HepG2 (cell line): ENCODE measurements around the gene SYCE3. TPM values are rescaled to one million over a fixed set of nuclear protein-coding genes. Genes with fewer than 3 reads are reported as not detected.

ENCODE experiments used
- CTCF ChIP-seq: sonication (generic); formaldehyde crosslinking; IDR thresholded peaks from 2 replicates; pipeline ENCODE4 v1.5.0; 2020; ENCODE audit warnings: mild to moderate bottlenecking, missing genetic modification reagents, moderate library complexity
- FOXJ3 ChIP-seq: sonication (generic); formaldehyde crosslinking; IDR thresholded peaks from 2 replicates; pipeline ENCODE4 v1.4.0; 2020; ENCODE audit warnings: missing genetic modification reagents, mild to moderate bottlenecking, borderline replicate concordance
- HDAC2 ChIP-seq: sonication (generic); formaldehyde crosslinking; IDR thresholded peaks from 2 replicates; pipeline ENCODE4 v1.4.0; 2020; ENCODE audit warnings: missing genetic modification reagents
- HNF1B ChIP-seq: sonication (generic); formaldehyde crosslinking; IDR thresholded peaks from 2 replicates; pipeline ENCODE4 v1.5.1; 2020; ENCODE audit warnings: mild to moderate bottlenecking, moderate library complexity, missing genetic modification reagents
- JARID2 ChIP-seq: sonication (generic); formaldehyde crosslinking; IDR thresholded peaks from 2 replicates; pipeline ENCODE4 v1.8.1; 2023; ENCODE audit warnings: missing genetic modification reagents, inconsistent platforms; ENCODE audit not compliant: insufficient replicate concordance
- MXD1 ChIP-seq: sonication (generic); formaldehyde crosslinking; IDR thresholded peaks from 2 replicates; pipeline ENCODE4 v1.4.0; 2020; ENCODE audit warnings: mild to moderate bottlenecking, missing genetic modification reagents
- POLR2AphosphoS5 ChIP-seq: IDR thresholded peaks from 2 replicates; pipeline ENCODE4 v1.6.1; 2012; ENCODE audit warnings: low read depth, low read length
- SKIL ChIP-seq: sonication (generic); formaldehyde crosslinking; IDR thresholded peaks from 2 replicates; pipeline ENCODE4 v1.8.0; 2022; ENCODE audit warnings: missing genetic modification reagents, mild to moderate bottlenecking, moderate library complexity, borderline replicate concordance
- STAG1 ChIP-seq: sonication (generic); formaldehyde crosslinking; IDR thresholded peaks from 2 replicates; pipeline ENCODE4 v1.4.0; 2020; ENCODE audit warnings: missing genetic modification reagents
- ZBTB44 ChIP-seq: sonication (generic); formaldehyde crosslinking; IDR thresholded peaks from 2 replicates; pipeline ENCODE4 v1.4.0; 2020; ENCODE audit warnings: missing genetic modification reagents
- ZFP82 ChIP-seq: sonication (generic); formaldehyde crosslinking; IDR thresholded peaks from 2 replicates; pipeline ENCODE4 v1.5.1; 2020; ENCODE audit warnings: mild to moderate bottlenecking, missing genetic modification reagents, borderline replicate concordance
- ZNF317 ChIP-seq: sonication (generic); formaldehyde crosslinking; IDR thresholded peaks from 2 replicates; pipeline ENCODE4 v1.5.0; 2020; ENCODE audit warnings: mild to moderate bottlenecking, missing genetic modification reagents
- ZNF335 ChIP-seq: sonication (generic); formaldehyde crosslinking; IDR thresholded peaks from 2 replicates; pipeline ENCODE4 v1.4.0; 2020; ENCODE audit warnings: missing genetic modification reagents
- ZNF556 ChIP-seq: sonication (generic); formaldehyde crosslinking; IDR thresholded peaks from 2 replicates; pipeline ENCODE4 v1.4.0; 2020; ENCODE audit warnings: mild to moderate bottlenecking, missing genetic modification reagents, borderline replicate concordance
- ZNF747 ChIP-seq: sonication (generic); formaldehyde crosslinking; IDR thresholded peaks from 2 replicates; pipeline ENCODE4 v1.8.1; 2023; ENCODE audit warnings: missing genetic modification reagents, mild to moderate bottlenecking, borderline replicate concordance
- ZNF772 ChIP-seq: sonication (generic); formaldehyde crosslinking; IDR thresholded peaks from 2 replicates; pipeline ENCODE4 v1.5.0; 2020; ENCODE audit warnings: mild to moderate bottlenecking, missing genetic modification reagents
- ZNF781 ChIP-seq: sonication (generic); formaldehyde crosslinking; IDR thresholded peaks from 2 replicates; pipeline ENCODE4 v1.5.1; 2020; ENCODE audit warnings: borderline replicate concordance, mild to moderate bottlenecking, missing genetic modification reagents; ENCODE audit errors: not compliant biosample characterization
- polyA plus RNA-seq, 8 experiments: library from polyadenylated mRNA; depleted of rRNA in 3 of 8; stranded (reverse) in 7 of 8; unstranded in 1 of 8; fragments of >200 nt; fragmentation: Illumina TruSeq in 4 of 8; extraction: Trizol in 4 of 8; gene quantifications; 2 replicates each; pipeline versions ENCODE4 v1.2.1 to v1.2.3, GENCODE V29; 2011 to 2016; ENCODE audit warnings: low read depth in 4 of 8, missing spikeins in 1 of 8, mixed read lengths in 1 of 8; ENCODE audit not compliant: insufficient read depth in 1 of 8
- total RNA-seq, 5 experiments: library from RNA; depleted of rRNA; stranded (reverse); fragments of >200 nt; fragmentation: Illumina TruSeq; extraction: Trizol; gene quantifications; 2 replicates each; pipeline ENCODE4 v1.2.3, GENCODE V29; 2016; ENCODE audit warnings: low read depth in 1 of 5

SYCE3 gene
- total and polyA plus RNA-seq, 2 of the 13 experiments (the other 11 are each of a cell fraction or from before 2014, with no cell fraction given), result not detected

- TF ChIP-seq ZNF747 (CRISPR knock-in tag) (0 out of 2 replicates have a peak, but pooled peaks have one; percentile 23), JARID2 (peak; percentile 20), ZNF781 (CRISPR knock-in tag) (no peak), ZBTB44 (CRISPR knock-in tag) (no peak), ZNF335 (CRISPR knock-in tag) (no peak), HNF1B (CRISPR knock-in tag) (peak; percentile 75), FOXJ3 (no peak), HDAC2 (CRISPR knock-in tag) (peak; percentile 63; the same call in 1 of the 2 replicates), POLR2AphosphoS5 (peak; percentile 75), ZNF772 (CRISPR knock-in tag) (peak; percentile 70; the same call in 1 of the 2 replicates), MXD1 (no peak; the same call in 1 of the 2 replicates), ZNF317 (CRISPR knock-in tag) (no peak), ZFP82 (CRISPR knock-in tag) (no peak), SKIL (CRISPR knock-in tag) (no peak), STAG1 (CRISPR knock-in tag) (peak; percentile 70), ZNF556 (peak; percentile 39; the same call in 1 of the 2 replicates), CTCF (peak; percentile 95)
Measured at GRCh38 chr22:50562523-50563412, at the start of gene SYCE3 (continued).
